Measurements from ENCODE around the gene FAM9A.

The FAM9A gene

DNA sequence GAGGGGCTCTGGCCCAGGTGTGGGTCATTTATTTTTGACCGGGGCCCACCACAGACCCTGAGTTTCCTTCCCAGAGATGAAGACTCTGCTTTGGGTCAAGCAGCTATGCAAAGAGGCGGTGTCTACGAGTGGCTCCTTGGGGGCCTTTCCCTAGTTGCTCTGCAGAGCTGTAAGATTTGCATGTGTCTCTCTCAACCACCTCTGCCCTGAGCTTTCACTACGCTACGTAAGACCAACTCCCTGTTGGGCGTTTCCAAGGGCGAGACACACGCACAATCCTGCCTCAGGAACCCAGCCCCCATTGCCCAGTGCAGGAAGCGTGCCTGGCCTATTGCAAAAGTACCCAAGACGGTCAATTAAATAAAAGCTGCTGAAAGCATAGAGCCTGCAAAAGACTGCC, 59.2 kb downstream of the FAM9A start:
- no peaks in the 10 kb centered on the region for H3K9me3 ChIP-seq (ENCODE audit: control insufficient read depth, low read length)
- H3K27ac ChIP-seq: no peak overlapping the region
- H3K79me2 ChIP-seq: no peaks in the 10 kb centered on the region
- no peaks in the 10 kb centered on the region for H3K27me3 ChIP-seq (ENCODE audit: control insufficient read depth, insufficient read depth, low read length)
- H2AFZ ChIP-seq: no peak overlapping the region
- H3K36me3 ChIP-seq (ENCODE audit: control insufficient read depth, insufficient read depth, low read length): no peaks in the 10 kb centered on the region
- no peaks in the 10 kb centered on the region for H3K4me1 ChIP-seq
- H3K4me3 ChIP-seq (ENCODE audit: low read depth, low read length): no peak overlapping the region
- TF ChIP-seq, protein P1, sequence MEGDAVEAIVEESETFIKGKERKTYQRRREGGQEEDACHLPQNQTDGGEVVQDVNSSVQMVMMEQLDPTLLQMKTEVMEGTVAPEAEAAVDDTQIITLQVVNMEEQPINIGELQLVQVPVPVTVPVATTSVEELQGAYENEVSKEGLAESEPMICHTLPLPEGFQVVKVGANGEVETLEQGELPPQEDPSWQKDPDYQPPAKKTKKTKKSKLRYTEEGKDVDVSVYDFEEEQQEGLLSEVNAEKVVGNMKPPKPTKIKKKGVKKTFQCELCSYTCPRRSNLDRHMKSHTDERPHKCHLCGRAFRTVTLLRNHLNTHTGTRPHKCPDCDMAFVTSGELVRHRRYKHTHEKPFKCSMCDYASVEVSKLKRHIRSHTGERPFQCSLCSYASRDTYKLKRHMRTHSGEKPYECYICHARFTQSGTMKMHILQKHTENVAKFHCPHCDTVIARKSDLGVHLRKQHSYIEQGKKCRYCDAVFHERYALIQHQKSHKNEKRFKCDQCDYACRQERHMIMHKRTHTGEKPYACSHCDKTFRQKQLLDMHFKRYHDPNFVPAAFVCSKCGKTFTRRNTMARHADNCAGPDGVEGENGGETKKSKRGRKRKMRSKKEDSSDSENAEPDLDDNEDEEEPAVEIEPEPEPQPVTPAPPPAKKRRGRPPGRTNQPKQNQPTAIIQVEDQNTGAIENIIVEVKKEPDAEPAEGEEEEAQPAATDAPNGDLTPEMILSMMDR (IDR thresholded peaks at IDR 0.05): no peak
- H3K9ac ChIP-seq: no peak overlapping the region
- H3K4me2 ChIP-seq (ENCODE audit: low read length): no peak overlapping the region
